Measurements from ENCODE around the gene RHOBTB3.

Gene RHOBTB3

DNA sequence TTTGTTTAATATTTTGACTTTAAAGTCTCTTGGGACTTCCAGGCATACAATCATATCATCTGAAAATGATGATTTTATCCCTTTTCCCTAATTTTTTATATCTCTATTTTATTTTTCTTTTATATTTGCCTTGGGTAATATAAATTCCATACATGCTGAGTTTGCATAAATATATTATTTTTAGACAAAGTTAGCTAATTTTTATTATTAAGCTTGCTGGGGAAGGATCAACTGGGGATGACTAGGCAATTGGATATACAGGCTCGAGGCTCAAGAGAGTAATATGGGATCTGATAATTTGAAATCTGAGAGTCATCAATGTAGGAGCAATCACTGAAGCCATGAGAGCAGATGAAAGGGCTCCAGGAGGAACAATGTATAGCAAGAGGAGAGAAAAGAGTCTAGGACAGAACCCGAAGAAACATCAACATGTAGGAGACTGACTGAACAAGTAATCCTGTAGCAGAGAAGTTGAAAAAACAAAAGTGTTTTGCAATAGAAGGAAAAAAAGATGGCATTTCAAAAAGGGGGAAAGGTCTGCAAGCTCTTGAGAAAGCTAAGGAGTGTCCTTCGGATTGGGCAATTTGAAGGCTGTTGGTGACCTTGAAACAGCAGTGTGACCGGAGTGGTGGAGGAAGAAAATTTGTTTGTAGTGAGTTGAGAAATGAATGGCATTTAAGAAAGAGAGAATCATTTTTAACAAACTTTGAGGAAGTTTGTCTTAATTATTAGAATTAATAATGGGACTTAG lies 17.0 kb upstream of the RHOBTB3 start:
- DNase-seq, result no peak

GRCh38 chr5:95715799-95716461 lies 15.2 kb upstream of the RHOBTB3 start:
- no peak for DNase-seq

GRCh38 chr5:95717439-95717838 lies 13.7 kb upstream of the RHOBTB3 start:
- DNase-seq, result no peak

- DNase-seq, result peak in 1 of 2 donors; percentile 45
These were observed 12.9 kb upstream of the RHOBTB3 start for GRCh38 chr5:95718203-95718602.

DNA sequence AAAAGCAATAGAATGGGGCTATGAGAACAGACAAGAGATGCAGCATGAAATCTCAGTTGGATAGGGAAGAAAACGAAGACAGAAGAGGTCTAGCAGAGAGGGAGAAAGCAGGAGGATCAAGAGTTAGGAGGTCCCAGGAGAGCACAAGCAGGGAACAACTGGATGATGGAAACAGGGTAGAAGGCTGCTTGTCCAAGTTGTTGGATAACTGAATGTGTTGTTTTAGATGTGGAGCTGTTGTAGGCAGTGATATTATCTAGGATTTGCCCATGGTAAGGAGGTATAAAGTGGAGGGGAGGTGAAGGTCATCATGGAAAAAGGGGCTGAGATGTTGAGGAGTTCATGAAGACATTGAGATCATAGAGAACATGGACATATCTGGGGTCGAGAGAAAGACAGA lies 12.4 kb upstream of the RHOBTB3 start:
- DNase-seq, result no peak

DNA sequence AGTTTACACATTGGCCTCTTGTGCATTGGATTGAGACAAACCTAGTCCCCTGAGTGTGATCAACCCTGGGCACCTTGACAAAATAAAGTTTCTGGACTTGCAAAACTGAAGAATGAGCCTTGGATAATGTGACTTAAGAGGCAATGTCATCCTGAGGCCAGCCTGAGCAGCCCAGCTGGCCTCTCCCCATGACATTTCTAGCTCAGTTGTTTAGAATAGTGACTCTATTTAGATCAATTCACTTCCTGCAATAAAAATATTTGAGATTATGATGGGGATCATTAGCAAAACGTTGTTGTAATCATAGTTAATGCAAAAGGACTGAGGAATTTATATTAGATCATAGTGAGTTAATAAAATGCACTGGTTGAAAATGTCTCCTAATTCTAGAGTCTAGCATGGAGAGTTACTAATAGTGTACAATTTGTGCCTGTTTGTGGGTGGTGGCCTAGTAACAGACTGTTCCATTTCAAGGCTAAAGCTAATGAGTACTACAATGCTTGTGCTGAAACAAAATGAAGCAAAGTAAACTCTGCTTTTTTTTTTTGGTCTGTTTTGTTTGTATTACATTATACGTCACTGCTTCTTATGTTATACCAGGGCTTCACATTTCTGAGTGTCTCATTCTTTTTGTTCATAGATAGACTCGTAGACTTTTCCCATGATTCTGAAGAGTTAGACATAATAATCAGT lies 10.9 kb upstream of the RHOBTB3 start:
- DNase-seq, result no peak

GRCh38 chr5:95721582-95722295 lies 9.4 kb upstream of the RHOBTB3 start:
- no peak for DNase-seq

DNA sequence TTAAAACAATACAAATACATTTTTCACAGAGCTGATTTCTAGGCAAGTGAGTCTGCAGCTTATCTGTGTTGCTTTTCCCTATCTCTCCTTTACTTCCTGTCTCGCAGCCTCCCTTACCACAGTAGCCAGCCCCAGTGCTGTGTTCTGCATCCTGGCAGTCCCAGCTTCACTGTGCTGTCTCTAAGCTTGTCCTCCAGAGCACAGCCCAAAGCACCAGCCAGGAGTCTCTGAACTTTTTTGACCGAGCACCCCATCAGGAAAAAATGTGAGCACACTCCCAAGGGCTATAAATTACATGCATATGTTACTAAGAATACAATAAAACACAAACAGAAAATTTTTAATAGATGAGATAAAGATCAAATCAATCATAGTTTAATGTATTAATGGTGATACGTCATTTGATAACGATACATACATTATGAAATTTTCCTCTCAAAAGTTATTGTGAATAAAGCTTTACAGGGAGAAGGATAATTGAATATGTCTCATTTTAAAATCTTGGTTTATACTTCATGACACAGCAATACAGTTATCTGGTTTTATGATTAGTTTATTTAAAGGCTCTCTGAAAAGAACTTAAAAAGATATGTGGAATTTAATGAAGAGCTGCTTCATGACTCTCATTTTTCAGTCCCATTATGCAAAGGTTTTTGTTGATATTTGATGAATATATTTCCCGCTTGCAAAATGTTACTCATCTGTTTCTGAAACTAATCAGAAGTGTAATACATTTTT lies 7.3 kb upstream of the RHOBTB3 start:
- DNase-seq, result no peak

GRCh38 chr5:95725071-95725820 lies 5.9 kb upstream of the RHOBTB3 start:
- DNase-seq, result no peak

DNA sequence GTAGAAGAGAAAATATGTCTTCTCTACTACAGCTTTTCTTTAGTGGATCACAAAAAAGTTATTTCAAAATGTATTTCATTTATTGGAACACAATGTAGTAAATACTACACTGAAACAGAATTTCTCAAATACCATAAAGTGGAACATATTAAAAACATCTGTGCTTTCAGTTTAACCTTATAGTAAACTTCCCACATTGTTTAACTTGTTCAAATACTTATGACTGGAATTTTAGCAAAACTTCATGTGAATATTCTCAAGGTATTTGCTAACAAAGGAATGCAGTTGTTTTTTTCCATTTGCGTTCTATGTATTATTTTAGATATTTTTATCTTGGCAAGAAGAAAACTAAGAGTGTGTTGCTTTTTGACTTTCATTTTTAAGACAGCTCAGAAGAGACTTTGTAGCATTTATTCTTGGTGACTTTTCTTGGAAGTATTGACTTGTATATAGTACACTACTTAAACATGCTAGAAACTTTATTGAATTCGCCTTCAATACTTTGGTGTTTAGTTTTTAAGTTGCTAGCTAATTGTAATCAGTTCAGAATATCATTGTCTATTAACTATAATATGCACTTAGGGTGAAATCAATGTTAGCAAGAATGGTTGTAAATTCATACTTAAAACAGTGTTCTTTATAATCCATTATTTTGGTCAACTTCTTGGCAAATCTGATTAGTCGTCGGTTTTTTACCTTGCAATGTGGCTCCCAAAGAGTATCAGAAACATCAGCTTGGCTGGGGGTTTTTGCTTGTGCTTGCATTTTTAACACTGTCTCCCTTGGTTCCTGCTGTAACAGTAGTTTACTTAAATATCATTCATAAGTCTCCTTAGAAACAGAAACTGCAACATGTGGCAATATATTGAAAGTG lies 5.0 kb upstream of the RHOBTB3 start:
- no peak for DNase-seq

DNA sequence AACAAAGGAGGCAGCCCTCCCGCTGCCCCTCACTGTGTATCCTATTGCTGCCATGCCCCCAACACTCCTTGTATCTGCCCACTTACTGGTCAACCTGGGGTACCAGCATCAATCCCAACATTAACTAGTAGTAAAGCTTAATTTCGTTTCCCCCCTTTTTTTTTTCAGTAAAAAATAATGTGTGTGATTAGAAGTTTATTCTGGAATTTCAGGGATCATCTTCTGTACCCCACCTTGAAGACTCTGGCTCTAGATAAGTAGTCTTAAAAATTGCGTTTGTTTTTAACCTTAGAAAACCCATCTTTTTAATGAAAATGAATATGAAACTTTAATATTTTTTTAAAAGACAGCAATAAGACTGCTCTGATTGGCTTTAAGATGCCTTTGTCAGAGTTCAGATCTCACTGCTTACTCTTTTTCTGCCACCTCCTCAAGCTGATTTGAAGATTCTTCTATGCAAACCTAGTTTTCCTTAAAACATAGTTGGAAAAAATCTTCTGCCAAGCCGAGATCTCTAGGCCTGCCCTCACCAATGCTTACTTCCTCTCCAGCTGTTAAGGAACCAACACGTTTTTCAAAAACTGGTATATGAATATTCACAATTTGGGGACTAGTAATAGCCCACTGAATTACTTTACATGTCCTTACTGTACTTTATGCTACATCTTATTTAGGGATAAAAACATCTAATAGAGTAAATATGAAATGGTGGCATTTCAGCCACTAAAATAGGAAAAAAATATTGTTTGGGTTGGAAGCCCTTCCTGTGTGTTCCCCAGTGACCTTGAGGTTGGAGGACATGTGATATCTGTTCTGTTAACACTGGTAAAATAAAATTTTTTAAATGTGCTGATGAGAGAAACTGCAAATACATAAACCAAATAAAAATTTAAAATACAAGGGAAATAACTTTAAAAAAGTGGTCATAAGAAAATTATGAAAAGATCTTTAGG lies 4.0 kb upstream of the RHOBTB3 start:
- DNase-seq, result no peak

DNA sequence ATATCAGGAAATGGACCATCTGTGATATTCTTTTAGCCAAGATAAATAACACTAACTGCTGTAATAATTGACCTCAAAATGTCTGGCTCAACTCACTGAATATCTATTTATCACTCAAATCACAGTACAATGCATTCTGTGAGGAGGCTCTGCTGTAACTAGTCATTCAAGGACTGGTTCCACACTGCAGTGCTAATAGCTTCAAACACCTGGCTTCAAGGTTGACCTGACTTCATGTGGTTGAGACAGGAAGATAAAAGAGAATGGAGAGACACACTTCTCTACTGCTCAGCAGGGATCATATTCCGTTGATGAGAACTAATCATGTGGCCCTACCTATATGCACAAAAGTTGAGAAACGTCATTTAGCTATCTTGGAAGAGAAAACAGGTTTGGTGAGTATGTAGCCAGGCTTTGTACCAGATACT lies 3.4 kb upstream of the RHOBTB3 start:
- no peak for DNase-seq

GRCh38 chr5:95728494-95729114 lies 2.5 kb upstream of the RHOBTB3 start:
- DNase-seq, result no peak

GRCh38 chr5:95729115-95730010 lies 1.8 kb upstream of the RHOBTB3 start:
- no peak for DNase-seq

- no peak for DNase-seq
These were observed 980 bp upstream of the RHOBTB3 start for GRCh38 chr5:95730011-95730700.

DNA sequence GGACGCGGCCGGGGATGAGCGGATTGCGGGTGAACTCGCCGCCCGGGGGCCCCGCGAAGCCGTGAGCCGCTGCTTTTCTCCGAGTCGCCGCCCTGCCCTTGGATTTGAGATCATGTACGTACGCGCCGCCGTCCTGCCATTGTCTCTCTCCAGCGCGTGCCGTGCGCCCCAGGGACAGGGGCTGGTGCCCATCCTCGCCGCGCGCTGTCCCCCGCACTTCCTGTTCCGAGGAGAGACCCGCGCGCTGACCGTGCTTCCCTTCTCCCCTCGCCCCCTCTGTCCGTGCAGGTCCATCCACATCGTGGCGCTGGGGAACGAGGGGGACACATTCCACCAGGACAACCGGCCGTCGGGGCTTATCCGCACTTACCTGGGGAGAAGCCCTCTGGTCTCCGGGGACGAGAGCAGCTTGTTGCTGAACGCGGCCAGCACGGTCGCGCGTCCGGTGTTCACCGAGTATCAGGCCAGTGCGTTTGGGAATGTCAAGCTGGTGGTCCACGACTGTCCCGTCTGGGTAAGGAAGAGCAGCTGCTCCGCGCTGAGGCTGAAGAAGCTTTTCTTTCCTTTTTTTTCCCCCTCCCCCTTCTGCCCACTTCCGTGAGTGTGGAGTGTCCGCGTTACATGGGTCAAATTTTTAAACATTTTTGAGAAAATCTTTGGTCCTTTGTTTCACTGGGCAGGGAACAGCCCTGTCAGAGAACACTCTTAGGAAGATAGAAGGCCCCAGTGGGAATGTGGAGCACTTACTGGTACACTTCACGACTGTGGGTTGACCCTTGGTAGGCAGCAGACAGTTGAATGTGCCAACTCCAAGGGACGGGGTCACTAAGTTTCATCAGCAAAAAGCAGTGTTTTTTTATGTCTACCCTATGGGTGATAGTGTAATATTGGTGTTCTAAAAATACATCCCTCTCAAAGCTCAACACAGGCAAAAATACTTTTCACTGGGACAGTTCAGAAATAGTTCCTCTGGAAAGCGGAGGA lies 727 bp downstream of the RHOBTB3 start:
- peak; percentile 4 to 13 for DNase-seq

All from CD4-positive, alpha-beta T cell treated with Interleukin-1 beta for 1 hour (primary cell).